HL-60 (cell line): ENCODE measurements around the gene KNCN.

Experiments
- DNase-seq, 2 experiments: peaks; one replicate each; pipeline ENCODE4 v3.0.0-alpha.2; 2010 to 2020; ENCODE audit warnings: low read depth in 1 of 2, low spot score in 1 of 2
- H3K27ac ChIP-seq: fragments of 250-450 bp; sonication (Bioruptor Pico); replicated peaks from 2 replicates; pipeline ENCODE4 v1.5.1; 2020; ENCODE audit warnings: mild to moderate bottlenecking, moderate library complexity
- H3K27me3 ChIP-seq: fragments of 250-450 bp; sonication (Bioruptor Pico); 2 replicates; pipeline ENCODE4 v1.5.1; 2021; ENCODE audit warnings: mild to moderate bottlenecking, moderate library complexity; ENCODE audit not compliant: insufficient read depth, poor library complexity, severe bottlenecking
- H3K4me3 ChIP-seq: replicated peaks from 2 replicates; pipeline ENCODE4 v1.5.1; 2011; ENCODE audit warnings: mild to moderate bottlenecking, control low read depth, low read length; ENCODE audit not compliant: insufficient read depth
- CTCF ChIP-seq: IDR thresholded peaks from one replicate; pipeline ENCODE4 v1.5.1; 2011; ENCODE audit warnings: low read length, control low read depth, inconsistent platforms; ENCODE audit not compliant: insufficient read depth
- GABPA ChIP-seq: IDR thresholded peaks from 2 replicates; pipeline ENCODE4 v1.6.1; 2012; ENCODE audit warnings: low read depth
- POLR2AphosphoS5 ChIP-seq: IDR thresholded peaks from 2 replicates; pipeline ENCODE4 v1.6.1; 2012; ENCODE audit warnings: low read depth
- REST ChIP-seq: IDR thresholded peaks from 2 replicates; pipeline ENCODE4 v1.6.1; 2012; ENCODE audit warnings: low read depth; ENCODE audit not compliant: insufficient replicate concordance
- SPI1 ChIP-seq: IDR thresholded peaks from 2 replicates; pipeline ENCODE4 v1.6.1; 2012; ENCODE audit warnings: low read depth, mild to moderate bottlenecking, borderline replicate concordance
- long read RNA-seq: library from polyadenylated mRNA; unstranded; transcript quantifications from one replicate; pipeline ENCODE4 v2.0.0, GENCODE V29; 2020

The KNCN gene
- long read RNA-seq, result 0 reads

- H3K27me3 ChIP-seq, result no peaks in the 10 kb centered on the region
- DNase-seq, result no peak
- TF ChIP-seq SPI1 (no peak), GABPA (no peak), REST (no peak), POLR2AphosphoS5 (no peak), CTCF (no peak)
- no peak within 1 kb of the TSS for H3K27ac ChIP-seq
- no peak within 1 kb of the TSS for H3K4me3 ChIP-seq
Observed at GRCh38 chr1:46551597-46552095, at the start of gene KNCN. KNCN (minus strand) TSS chr1:46551647; CDS start chr1:46551215, 432 bp downstream.

- no peak for DNase-seq
- H3K27me3 ChIP-seq, result no peaks in the 10 kb centered on the region
- TF ChIP-seq CTCF (no peak), SPI1 (no peak), POLR2AphosphoS5 (no peak), GABPA (no peak), REST (no peak)
Observed at GRCh38 chr1:46599059-46599970, 47.9 kb upstream of the KNCN start.

GRCh38 chr1:46596846-46597245 is 45.4 kb upstream of the KNCN start:
- Histone ChIP-seq H3K27ac (no peak overlapping the region), H3K27me3 (no peaks in the 10 kb centered on the region), H3K4me3 (no peak overlapping the region)
- no peak for DNase-seq
- TF ChIP-seq GABPA (no peak), REST (no peak), CTCF (no peak), POLR2AphosphoS5 (no peak), SPI1 (no peak)

More at GRCh38 chr1:46599059-46599970, 47.9 kb upstream of the KNCN start:
- Histone ChIP-seq H3K27ac (no peak overlapping the region), H3K4me3 (no peak overlapping the region)
